A673 (cell line): Measurements from ENCODE around the gene NME5.

Source experiments
- EZH2 ChIP-seq: fragments of 200-600 bp; sonication (generic); IDR thresholded peaks from 2 replicates; pipeline ENCODE4 v1.6.1; 2017; ENCODE audit warnings: borderline replicate concordance, low read depth, mild to moderate bottlenecking, mixed read lengths, antibody characterized with exemption, low read length; ENCODE audit not compliant: poor library complexity, severe bottlenecking
- TF ChIP-seq, protein P1 (sequence below): fragments of 300-800, 200-600 bp; sonication (generic); conservative IDR thresholded peaks from 2 replicates; pipeline ENCODE4 v1.5.1; 2017; ENCODE audit warnings: low read depth, mild to moderate bottlenecking, antibody characterized with exemption, low read length, moderate library complexity, mixed read lengths

DNA sequence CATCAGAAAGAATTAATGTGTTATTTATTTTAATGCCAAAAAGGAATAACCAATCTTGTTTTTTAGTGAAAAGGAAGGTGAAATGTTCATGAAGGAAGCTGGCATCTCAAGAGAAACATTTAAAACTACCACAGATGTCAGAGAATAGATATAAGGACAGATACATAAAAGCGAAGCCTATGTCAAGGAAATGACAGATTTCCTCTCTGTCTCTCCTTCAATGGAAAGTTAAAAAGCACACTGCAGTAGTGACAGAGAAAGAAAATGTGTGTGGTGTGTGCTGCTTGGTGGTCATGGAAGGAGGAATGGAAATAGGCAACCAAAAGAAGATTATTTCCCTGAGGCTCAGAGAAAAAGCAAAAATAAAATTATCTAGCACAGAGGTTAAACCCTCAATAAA is 46.2 kb downstream of the NME5 start:
- TF ChIP-seq, protein P1, sequence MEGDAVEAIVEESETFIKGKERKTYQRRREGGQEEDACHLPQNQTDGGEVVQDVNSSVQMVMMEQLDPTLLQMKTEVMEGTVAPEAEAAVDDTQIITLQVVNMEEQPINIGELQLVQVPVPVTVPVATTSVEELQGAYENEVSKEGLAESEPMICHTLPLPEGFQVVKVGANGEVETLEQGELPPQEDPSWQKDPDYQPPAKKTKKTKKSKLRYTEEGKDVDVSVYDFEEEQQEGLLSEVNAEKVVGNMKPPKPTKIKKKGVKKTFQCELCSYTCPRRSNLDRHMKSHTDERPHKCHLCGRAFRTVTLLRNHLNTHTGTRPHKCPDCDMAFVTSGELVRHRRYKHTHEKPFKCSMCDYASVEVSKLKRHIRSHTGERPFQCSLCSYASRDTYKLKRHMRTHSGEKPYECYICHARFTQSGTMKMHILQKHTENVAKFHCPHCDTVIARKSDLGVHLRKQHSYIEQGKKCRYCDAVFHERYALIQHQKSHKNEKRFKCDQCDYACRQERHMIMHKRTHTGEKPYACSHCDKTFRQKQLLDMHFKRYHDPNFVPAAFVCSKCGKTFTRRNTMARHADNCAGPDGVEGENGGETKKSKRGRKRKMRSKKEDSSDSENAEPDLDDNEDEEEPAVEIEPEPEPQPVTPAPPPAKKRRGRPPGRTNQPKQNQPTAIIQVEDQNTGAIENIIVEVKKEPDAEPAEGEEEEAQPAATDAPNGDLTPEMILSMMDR = no peak
- TF ChIP-seq EZH2 = no peak
